A549 treated with Hydrocortisone at 1 μM for 4 hours (cell line): ENCODE data around the gene SDF2L1. TPM values are rescaled to one million over a fixed set of nuclear protein-coding genes. Genes with fewer than 3 reads are reported as not detected.

Experiments used
- total RNA-seq: library from RNA; stranded (reverse); fragments of 200-300 nt; extraction: Qiagen RNA extraction; gene quantifications from 5 replicates; pipeline ENCODE4 v1.2.3, GENCODE V29; 2022

Gene SDF2L1
- 30.5 to 58.7 TPM (median 50.1 TPM) in 5 replicates for total RNA-seq

GRCh38 chr22:21641789-21642583 lies at the start of gene SDF2L1:
SDF2L1 (plus strand) TSS chr22:21642302; CDS start chr22:21642337, 35 bp downstream.

GRCh38 chr22:21629255-21630149 lies 12.6 kb upstream of the SDF2L1 start, which contains the start of gene YDJC:
YDJC (minus strand) TSS chr22:21630022; CDS start chr22:21630014, 8 bp downstream.

GRCh38 chr22:21632237-21632895 lies 9.7 kb upstream of the SDF2L1 start, which contains the start of gene CCDC116:
CCDC116 (plus strand) TSS chr22:21632760; CDS start chr22:21633182, 422 bp downstream.

Other genes starting within 250 kb of the SDF2L1 start
- gene HIC2, start 224.9 kb upstream of the SDF2L1 start, total RNA-seq = 2.5 to 3.0 TPM (median 2.6 TPM) in 5 replicates
- gene TMEM191C, start 174.9 kb upstream of the SDF2L1 start, total RNA-seq = 0.38 to 1.1 TPM (median 0.69 TPM) in 5 replicates
- 0.12 to 0.30 TPM (median 0.14 TPM) in 5 replicates for gene RIMBP3C, start 90.8 kb upstream of the SDF2L1 start, total RNA-seq
- 60.4 to 68.6 TPM (median 64.9 TPM) in 5 replicates for gene UBE2L3, start 74.6 kb upstream of the SDF2L1 start, total RNA-seq
- 30.2 to 55.0 TPM (median 52.8 TPM) in 5 replicates for gene YDJC, start 12.3 kb upstream of the SDF2L1 start, total RNA-seq
- gene CCDC116, start 9.5 kb upstream of the SDF2L1 start, total RNA-seq = 0.05 to 0.06 TPM in 2 of 5 replicates, not detected in the others
- gene PPIL2, start 23.7 kb downstream of the SDF2L1 start, total RNA-seq = 18.7 to 23.1 TPM (median 21.1 TPM) in 5 replicates
- 0.14 to 0.47 TPM (median 0.23 TPM) in 5 replicates for gene YPEL1, start 93.5 kb downstream of the SDF2L1 start, total RNA-seq
- gene MAPK1, start 225.3 kb downstream of the SDF2L1 start, total RNA-seq = 52.1 to 75.9 TPM (median 64.8 TPM) in 5 replicates